Hippocampal formation (tissue), 2 donors: ENCODE measurements around the gene MT1A.
"Not testable (repeated sequence)": the region's sequence is repeated elsewhere in the genome, so short reads cannot be mapped to it uniquely, and the experiment has no call there.

Source experiments
- DNase-seq, 2 donors: peaks; one replicate each; lab custom pipeline; 2025; lab: John Stamatoyannopoulos, UW

The MT1A gene

DNA sequence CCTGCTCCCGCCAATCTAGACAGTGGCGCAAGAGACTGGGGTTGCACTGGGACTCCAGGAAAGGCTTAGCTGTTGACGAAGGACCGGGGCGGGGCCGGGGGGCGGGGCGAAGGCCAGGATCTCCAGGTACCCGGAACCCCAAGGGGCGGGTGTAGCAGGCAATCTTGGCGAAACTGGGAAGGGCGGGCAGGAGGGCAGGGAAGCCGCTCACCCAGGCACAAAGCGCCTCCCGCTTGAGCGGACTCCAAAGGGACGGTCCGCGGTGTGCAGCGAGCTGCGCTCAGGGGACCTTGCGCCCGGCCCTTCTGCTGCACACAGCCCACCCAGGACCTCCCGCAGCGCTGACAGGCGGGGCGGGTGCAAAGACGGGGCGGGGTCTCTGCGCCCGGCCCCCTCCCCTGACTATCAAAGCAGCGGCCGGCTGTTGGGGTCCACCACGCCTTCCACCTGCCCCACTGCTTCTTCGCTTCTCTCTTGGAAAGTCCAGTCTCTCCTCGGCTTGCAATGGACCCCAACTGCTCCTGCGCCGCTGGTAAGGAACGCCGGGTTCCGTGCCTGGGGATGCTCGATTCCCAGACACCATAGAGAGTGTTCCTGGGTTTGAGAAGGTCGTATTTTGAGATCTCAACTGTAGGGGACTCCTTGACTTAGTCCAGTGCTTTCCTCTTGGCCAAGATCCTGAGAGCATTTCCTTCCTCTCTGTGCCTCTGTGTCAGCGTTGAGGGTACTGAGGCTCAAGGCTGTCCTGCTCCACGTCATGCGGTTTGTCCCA lies 19.3 kb downstream of the MT1A start, which contains the start of gene MT1F:
MT1F (plus strand) TSS at position 405 of the 772 bp plus-strand sequence; CDS start at position 505, 100 bp downstream.
- DNase-seq = peak in 1 of 2 donors; percentile 51

DNA sequence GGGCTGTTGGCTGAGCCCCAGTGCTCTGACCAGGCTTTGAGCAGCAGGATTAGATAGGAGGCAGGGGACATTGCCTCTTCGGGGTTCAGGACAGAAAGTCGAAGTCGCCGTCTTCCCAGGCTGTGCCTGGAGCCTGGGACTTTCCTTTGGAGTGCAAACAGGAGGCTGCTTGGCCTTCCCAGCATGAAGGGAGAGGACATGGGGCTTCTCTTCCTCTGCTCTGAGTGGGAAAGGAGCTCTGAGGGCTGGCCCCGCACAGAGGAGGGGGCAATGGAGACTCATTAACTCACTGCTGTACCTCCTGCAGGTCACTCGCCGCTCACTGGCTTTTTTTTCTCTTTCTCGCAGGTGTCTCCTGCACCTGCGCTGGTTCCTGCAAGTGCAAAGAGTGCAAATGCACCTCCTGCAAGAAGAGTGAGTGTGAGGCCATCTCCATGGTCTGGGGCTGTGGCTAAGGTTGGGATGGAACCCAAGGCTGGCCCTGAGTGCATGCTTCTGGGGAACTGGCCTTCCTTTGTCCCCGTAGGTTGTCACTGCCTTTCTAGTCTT lies 19.9 kb downstream of the MT1A start:
- no peak for DNase-seq

DNA sequence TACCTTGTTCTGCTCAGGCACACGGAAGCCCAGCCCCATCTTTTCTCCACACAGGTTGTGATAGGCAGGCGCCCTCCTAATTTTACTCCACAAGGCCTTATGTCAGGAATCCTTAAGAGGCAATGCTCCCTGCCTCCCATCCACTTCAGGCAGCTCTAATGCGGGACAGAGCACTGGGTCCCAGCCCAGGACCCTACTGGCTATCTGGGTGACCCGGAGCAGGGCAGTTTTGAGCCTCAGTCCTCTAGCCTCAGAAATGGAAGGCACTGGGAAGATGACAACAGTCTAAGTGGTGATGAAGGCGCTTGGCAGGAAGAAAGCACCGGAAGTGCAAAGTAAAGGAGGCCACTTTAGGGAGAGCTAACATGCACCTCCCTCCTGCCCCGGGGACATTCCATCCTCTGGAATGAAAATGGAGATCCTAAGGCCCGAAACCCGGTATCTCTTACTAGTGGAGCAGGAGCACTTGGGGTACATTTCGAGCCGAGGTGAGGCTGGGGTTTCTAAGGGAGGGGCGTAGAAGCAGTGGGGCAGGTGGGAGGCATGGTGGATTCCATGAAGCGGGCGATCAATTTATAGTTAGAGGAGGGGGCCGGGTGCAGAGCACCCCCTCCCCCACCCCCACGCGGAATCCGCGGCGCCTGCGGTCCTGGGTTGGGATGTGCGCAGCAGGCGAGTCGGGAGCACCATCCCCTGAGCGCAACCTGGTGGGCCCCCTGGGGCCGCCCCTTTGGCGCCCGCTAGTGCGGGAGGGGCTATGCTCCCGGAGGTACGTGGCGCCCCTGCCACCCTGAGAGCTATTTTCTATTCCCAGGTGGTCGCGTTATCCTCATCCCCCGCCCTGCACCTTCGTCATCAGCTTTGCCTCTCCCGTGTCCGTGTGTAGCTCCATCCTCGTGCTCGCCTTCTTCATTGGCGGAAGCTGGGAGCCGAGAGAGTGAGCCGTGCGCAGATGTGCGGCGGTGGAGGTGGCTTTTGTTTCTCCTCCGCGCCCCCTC lies 24.2 kb downstream of the MT1A start:
- DNase-seq = no peak

GRCh38 chr16:56664506-56664905 lies 26.0 kb downstream of the MT1A start:
- no peak for DNase-seq

- DNase-seq = not testable (repeated sequence)
Measured at GRCh38 chr16:56665286-56666261, 27.1 kb downstream of the MT1A start.

DNA sequence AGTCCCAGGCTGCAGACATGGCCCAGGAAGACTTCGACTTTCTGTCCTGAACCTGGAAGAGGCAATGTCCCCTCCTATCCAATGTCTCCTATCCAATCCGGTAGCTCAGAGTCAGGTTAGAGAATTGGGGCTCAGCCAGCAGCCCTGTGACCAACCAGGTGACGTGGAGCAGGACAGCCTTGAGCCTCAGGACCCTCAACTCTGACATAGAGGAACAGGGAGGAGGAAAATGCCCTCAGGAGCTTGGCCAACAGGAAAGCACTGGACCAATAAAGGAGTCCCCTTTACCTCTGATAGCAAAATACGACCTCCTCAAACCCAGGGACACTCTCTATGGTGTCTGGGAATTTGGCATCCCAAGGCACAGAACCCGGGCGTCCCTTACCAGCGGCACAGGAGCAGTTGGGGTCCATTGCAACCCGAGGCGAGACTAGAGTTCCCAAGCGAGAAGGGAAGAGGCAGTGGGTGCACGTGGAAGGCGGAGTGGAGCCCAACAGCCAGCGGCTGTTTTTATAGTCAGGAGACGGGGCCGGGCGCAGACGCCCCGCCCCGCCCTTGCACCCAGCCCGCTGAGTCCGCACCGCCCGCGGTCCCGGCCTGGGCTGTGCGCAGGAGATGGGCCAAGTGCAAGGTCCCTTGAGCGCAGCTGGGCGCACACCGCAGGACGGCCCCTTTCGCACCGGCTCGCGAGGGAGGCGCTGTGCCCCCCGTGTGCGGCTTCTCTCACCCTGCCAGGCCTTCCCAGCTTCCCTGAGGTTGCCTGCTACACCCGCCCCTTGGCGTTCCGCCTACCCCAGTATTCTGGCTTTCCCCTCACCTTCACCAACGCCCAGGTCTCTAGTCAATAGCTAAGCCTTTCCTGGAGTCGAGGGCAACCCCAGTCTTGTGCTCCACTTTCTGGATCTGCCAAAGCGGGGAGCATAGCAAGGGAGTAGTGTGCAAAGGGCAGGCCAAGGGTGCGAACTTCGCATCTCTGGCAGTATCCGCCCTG lies 29.4 kb downstream of the MT1A start, which contains the start of gene MT1G:
MT1G (minus strand) TSS at position 485 of the 991 bp plus-strand sequence; CDS start at position 413, 72 bp downstream.
- peak in 1 of 2 donors; percentile 18 for DNase-seq

GRCh38 chr16:56669005-56669839 lies 30.8 kb downstream of the MT1A start, which contains the start of gene MT1H:
TSS of gene MT1H (plus strand) at chr16:56669814. CDS start at chr16:56669885, 71 bp downstream.
- no peak for DNase-seq

DNA sequence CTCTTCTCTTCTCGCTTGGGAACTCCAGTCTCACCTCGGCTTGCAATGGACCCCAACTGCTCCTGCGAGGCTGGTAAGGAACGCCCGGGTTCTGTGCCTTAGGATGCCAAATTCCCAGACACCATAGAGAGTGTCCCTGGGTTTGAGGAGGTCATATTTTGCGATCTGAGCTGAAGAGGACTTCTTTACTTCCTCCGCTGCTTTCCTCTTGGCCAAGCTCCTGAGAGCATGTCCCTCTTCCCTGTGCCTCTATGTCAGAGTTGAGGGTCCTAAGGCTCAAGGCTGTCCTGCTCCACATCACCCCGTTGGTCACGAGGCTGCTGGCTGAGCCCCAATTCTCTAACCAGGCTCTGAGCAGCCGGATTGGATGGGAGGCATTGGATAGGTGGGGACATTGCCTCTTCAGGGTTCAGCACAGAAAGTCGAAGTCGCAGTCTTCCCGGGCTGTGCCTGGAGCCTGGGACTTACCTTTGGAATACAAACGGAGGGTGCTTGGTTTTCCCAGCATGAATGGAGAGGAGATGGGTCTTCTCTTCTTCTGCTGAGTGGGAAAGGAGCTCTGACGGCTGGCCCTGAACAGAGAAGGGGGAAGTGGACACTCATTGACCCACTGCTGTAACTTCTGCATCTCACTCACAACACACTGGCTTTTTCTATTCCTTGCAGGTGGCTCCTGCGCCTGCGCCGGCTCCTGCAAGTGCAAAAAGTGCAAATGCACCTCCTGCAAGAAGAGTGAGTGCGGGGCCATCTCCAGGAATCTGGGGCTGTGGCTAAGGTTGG lies 31.6 kb downstream of the MT1A start:
- no peak for DNase-seq

GRCh38 chr16:56670620-56670934 lies 32.1 kb downstream of the MT1A start:
- no peak for DNase-seq

DNA sequence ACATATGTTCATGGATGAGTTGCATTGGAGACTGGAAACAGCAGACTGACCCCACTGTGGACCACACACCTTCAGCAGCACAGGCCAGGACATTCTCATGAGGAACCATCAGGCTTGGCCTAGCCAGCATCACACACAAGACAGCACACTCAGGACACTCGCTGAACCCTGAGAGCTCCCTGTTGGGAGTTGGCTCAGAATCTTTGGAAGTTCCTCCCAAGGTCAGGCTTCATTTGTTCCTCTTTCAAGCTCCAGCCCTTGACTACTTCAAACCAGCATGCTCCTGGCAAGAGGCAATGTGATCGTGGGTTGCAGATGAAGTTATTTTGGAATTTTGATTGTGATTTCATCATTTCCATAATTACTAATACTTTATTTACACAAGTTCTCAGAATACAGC lies 33.2 kb downstream of the MT1A start:
- not testable (repeated sequence) for DNase-seq

DNA sequence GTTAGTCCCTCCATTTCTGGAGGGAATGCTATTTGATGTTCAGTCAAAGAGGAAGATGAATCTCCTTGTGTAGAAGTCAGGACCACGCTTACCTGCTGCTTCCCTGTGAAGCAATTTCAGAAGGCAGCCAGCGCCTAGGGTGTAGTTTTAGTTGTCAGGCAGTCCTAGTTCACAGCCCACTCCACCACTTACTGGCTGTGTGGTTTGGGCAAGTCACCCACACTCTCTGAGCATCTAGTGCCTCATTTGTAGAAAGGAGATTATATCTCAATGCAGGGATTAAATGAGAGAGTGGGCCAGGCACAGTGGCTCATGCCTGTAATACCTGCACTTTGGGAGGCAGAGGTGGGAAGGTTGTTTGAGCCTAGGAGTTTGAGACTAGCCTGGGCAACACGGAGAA lies 33.7 kb downstream of the MT1A start:
- not testable (repeated sequence) for DNase-seq

DNA sequence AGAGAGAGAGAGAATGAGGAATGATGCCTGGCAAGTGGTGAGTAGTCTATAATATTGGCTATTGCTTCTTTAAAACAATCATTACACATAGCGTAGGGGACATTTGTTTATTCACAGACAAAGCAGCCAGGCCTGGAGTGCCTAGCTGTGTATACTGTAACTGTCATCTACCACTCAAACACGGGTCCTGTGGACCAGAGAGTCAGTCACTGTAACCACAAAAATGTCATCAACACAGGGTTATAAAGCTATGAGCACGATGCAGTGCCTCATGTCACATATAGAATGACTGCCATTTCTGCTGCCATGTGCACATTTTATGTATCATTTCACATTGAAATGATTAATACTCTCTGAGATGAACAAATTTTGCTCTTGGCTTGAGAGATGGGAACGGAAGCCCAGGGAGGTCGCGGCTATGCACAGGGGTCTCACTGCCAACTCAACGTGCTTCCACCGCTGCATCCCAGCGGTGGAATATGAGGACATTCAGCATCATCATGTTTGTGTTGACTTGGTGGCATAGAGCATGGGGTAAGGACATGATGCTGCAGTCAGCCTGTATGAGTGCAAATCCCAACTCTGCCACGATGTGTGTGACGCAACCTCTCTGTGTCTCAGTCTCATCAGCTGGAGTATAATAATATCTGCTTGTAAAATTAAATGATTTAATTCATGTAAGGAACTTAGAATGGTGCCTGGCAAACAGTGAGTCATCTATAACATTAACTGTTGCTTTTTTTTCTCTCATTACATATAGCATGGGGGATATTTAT lies 34.5 kb downstream of the MT1A start:
- DNase-seq = no peak

DNA sequence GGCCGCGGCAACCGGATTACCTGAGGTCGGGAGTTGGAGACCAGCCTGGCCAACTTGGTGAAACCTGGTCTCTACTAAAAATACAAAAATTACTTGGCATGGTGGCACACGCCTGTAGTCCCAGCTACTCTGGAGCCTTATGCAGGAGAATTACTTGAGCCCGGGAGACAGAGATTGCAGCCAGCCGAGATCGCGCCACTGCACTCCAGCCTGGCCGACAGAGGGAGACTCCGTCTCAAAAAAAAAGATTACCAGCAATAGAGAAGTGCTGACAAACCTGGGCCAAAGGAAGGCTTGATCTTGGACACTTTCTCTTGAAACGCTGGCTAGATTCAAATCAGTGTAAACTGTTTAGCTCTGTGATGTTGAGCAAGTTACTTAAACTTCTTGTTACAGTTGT lies 35.5 kb downstream of the MT1A start:
- no peak for DNase-seq

DNA sequence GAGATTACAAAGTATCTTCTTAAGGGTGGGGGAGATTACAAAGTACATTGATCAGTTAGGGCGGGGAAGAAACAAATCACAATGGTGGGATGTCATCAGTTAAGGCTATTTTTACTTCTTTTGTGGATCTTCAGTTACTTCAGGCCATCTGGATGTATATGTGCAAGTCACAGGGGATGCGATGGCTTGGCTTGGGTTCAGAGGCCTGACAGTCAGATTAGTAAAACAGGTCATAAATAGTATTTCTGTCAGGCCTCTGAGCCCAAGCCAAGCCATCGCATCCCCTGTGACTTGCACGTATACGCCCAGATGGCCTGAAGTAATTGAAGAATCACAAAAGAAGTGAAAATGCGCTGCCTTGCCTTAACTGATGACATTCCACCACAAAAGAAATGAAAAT lies 36.1 kb downstream of the MT1A start:
- DNase-seq = not testable (repeated sequence)

- DNase-seq = no peak
Measured at GRCh38 chr16:56675685-56676210, 37.3 kb downstream of the MT1A start.

DNA sequence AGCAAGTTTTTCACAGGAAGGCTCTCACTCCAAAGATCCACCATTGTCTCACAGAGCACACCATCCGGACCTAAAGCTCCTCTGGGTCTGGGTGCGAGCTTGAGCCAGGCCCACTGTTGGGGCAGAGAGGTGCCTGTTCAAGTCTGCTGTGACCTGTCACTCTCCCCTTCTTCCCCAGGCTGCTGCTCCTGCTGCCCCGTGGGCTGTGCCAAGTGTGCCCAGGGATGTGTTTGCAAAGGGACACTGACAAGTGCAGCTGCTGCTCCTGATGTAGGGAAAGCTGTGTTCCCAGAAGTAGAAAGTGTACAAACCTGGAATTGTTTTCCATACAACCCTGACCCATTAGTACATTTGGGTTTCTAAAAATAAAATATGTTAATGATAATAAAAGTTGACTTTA lies 39.0 kb downstream of the MT1A start:
- DNase-seq = no peak
